OCI-LY1 (cell line): ENCODE data around the gene USH2A.
"Not testable (repeated sequence)": the region's sequence is repeated elsewhere in the genome, so short reads cannot be mapped to it uniquely, and the experiment has no call there.

ENCODE experiments used
- H2AFZ ChIP-seq: fragments of 200-600 bp; sonication (generic), shearing (Covaris generic); 2 replicates; pipeline ENCODE4 v1.6.0; 2014; ENCODE audit warnings: antibody characterized with exemption, mild to moderate bottlenecking, low read length
- H3F3A ChIP-seq: fragments of 200-600 bp; sonication (generic), shearing (Covaris generic); 2 replicates; pipeline ENCODE4 v1.6.0; 2014; ENCODE audit warnings: mild to moderate bottlenecking, antibody characterized with exemption, low read length, moderate library complexity; ENCODE audit not compliant: insufficient read depth
- H3K27ac ChIP-seq: fragments of 200-600 bp; sonication (generic); 2 replicates; pipeline ENCODE4 v1.5.1; 2014; ENCODE audit warnings: low read length, mixed run types, mild to moderate bottlenecking, low read depth; ENCODE audit not compliant: poor library complexity, severe bottlenecking
- H3K27me3 ChIP-seq: fragments of 200-600 bp; sonication (generic); 2 replicates; pipeline ENCODE4 v1.6.0; 2014; ENCODE audit warnings: antibody characterized with exemption, mild to moderate bottlenecking, low read length, moderate library complexity; ENCODE audit not compliant: insufficient read depth
- H3K36me3 ChIP-seq: fragments of 200-600 bp; sonication (generic); 2 replicates; pipeline ENCODE4 v1.6.1; 2014; ENCODE audit warnings: mild to moderate bottlenecking, antibody characterized with exemption, low read length, moderate library complexity, mixed read lengths; ENCODE audit not compliant: insufficient read depth
- H3K4me1 ChIP-seq: fragments of 200-600 bp; sonication (generic); 2 replicates; pipeline ENCODE4 v1.5.1; 2014; ENCODE audit warnings: mild to moderate bottlenecking, low read length, moderate library complexity; ENCODE audit not compliant: insufficient read depth, severe bottlenecking
- H3K4me2 ChIP-seq: fragments of 200-600 bp; sonication (generic), shearing (Covaris generic); 2 replicates; pipeline ENCODE4 v1.6.1; 2014; ENCODE audit warnings: low read length
- H3K4me3 ChIP-seq: fragments of 200-600 bp; sonication (generic); 2 replicates; pipeline ENCODE4 v1.5.1; 2014; ENCODE audit warnings: low read length, low read depth, mild to moderate bottlenecking, mixed read lengths; ENCODE audit not compliant: poor library complexity, severe bottlenecking
- H3K79me2 ChIP-seq: fragments of 200-600 bp; shearing (Covaris generic); 2 replicates; pipeline ENCODE4 v1.6.1; 2016; ENCODE audit warnings: mixed run types, low read length, mixed read lengths; ENCODE audit not compliant: insufficient read depth
- H3K9ac ChIP-seq: fragments of 200-600 bp; sonication (generic), shearing (Covaris generic); 2 replicates; pipeline ENCODE4 v1.6.1; 2014; ENCODE audit warnings: mild to moderate bottlenecking, low read length, mixed read lengths
- H3K9me2 ChIP-seq: fragments of 200-600 bp; sonication (generic), shearing (Covaris generic); 2 replicates; pipeline ENCODE4 v1.6.1; 2014; ENCODE audit warnings: low read depth, mild to moderate bottlenecking, low read length, mixed read lengths
- H3K9me3 ChIP-seq: fragments of 200-600 bp; shearing (Covaris generic); 2 replicates; pipeline ENCODE4 v1.6.1; 2014; ENCODE audit warnings: low read length, mixed read lengths
- H4K20me1 ChIP-seq: fragments of 200-600 bp; sonication (generic), shearing (Covaris generic); 2 replicates; pipeline ENCODE4 v1.6.0; 2016; ENCODE audit warnings: mild to moderate bottlenecking, low read length; ENCODE audit not compliant: insufficient read depth
- CTCF ChIP-seq: fragments of 200-600 bp; sonication (generic), shearing (Covaris generic); IDR thresholded peaks from 2 replicates; pipeline ENCODE4 v1.5.1; 2017; ENCODE audit warnings: mild to moderate bottlenecking, antibody characterized with exemption, low read length, moderate library complexity, mixed read lengths
- EZH2 ChIP-seq: fragments of 200-600 bp; sonication (generic), shearing (Covaris generic); IDR thresholded peaks from 2 replicates; pipeline ENCODE4 v1.8.0; 2017; ENCODE audit warnings: borderline replicate concordance, mixed run types, mild to moderate bottlenecking, antibody characterized with exemption, low read length, moderate library complexity, mixed read lengths

Gene USH2A

GRCh38 chr1:216153130-216153529, 270.1 kb downstream of the USH2A start:
- H3F3A ChIP-seq, result no peaks in the 10 kb centered on the region
- TF ChIP-seq CTCF, result no peak
- no peak for TF ChIP-seq EZH2
- H3K36me3 ChIP-seq, result no peaks in the 10 kb centered on the region
- H3K27ac ChIP-seq, result no peak overlapping the region
- no peaks in the 10 kb centered on the region for H3K27me3 ChIP-seq
- no peaks in the 10 kb centered on the region for H3K9me2 ChIP-seq
- H3K9ac ChIP-seq, result no peak overlapping the region
- no peaks in the 10 kb centered on the region for H3K4me1 ChIP-seq
- no peak overlapping the region for H2AFZ ChIP-seq
- H3K4me2 ChIP-seq, result no peak overlapping the region
- H3K4me3 ChIP-seq, result no peak overlapping the region
- no peaks in the 10 kb centered on the region for H3K79me2 ChIP-seq
- H4K20me1 ChIP-seq, result no peaks in the 10 kb centered on the region
- H3K9me3 ChIP-seq, result no peaks in the 10 kb centered on the region

- H3K4me1 ChIP-seq, H3K27ac ChIP-seq, H4K20me1 ChIP-seq, H3K9me2 ChIP-seq, H3K4me3 ChIP-seq, H3K9me3 ChIP-seq, H3F3A ChIP-seq, H3K36me3 ChIP-seq, H3K4me2 ChIP-seq, H3K79me2 ChIP-seq, H3K9ac ChIP-seq, H2AFZ ChIP-seq, H3K27me3 ChIP-seq: not testable (repeated sequence)
Measured at GRCh38 chr1:216145451-216146018, 277.7 kb downstream of the USH2A start.

- no peaks in the 10 kb centered on the region for H4K20me1 ChIP-seq
- no peak overlapping the region for H3K9ac ChIP-seq
- no peak overlapping the region for H3K4me3 ChIP-seq
- H2AFZ ChIP-seq, result no peak overlapping the region
- no peaks in the 10 kb centered on the region for H3K36me3 ChIP-seq
- TF ChIP-seq EZH2, result no peak
- no peak for TF ChIP-seq CTCF
- no peaks in the 10 kb centered on the region for H3F3A ChIP-seq
- H3K9me3 ChIP-seq, result no peaks in the 10 kb centered on the region
- no peaks in the 10 kb centered on the region for H3K4me1 ChIP-seq
- H3K9me2 ChIP-seq, result no peaks in the 10 kb centered on the region
- H3K79me2 ChIP-seq, result no peaks in the 10 kb centered on the region
- no peaks in the 10 kb centered on the region for H3K27me3 ChIP-seq
- no peak overlapping the region for H3K27ac ChIP-seq
- no peak overlapping the region for H3K4me2 ChIP-seq
Measured at GRCh38 chr1:216144661-216145450, 278.4 kb downstream of the USH2A start.

GRCh38 chr1:216142921-216143320, 280.3 kb downstream of the USH2A start:
- Histone ChIP-seq H3K4me2 (no peak overlapping the region), H3K9me2 (no peaks in the 10 kb centered on the region), H4K20me1 (no peaks in the 10 kb centered on the region), H3K9ac (no peak overlapping the region), H3K27me3 (no peaks in the 10 kb centered on the region), H3K4me3 (no peak overlapping the region), H3K27ac (no peak overlapping the region), H3K79me2 (no peaks in the 10 kb centered on the region), H3F3A (no peaks in the 10 kb centered on the region), H3K36me3 (no peaks in the 10 kb centered on the region), H2AFZ (no peak overlapping the region), H3K4me1 (no peaks in the 10 kb centered on the region), H3K9me3 (no peaks in the 10 kb centered on the region)
- TF ChIP-seq EZH2 (no peak), CTCF (no peak)
